ENCODE measurements around the gene ANK2.

Gene ANK2

GRCh38 chr4:113073451-113074005 lies 24.1 kb downstream of the ANK2 start:
- Histone ChIP-seq H3K4me3 (replicated peaks; ENCODE audit: insufficient read depth, low read length) (no peak overlapping the region), H3K27me3 (ENCODE audit: insufficient read depth, poor library complexity, severe bottlenecking) (no peaks in the 10 kb centered on the region), H3K27ac (replicated peaks) (no peak overlapping the region)
- TF ChIP-seq POLR2AphosphoS5 (IDR thresholded peaks at IDR 0.05; ENCODE audit: low read depth) (no peak), SPI1 (IDR thresholded peaks at IDR 0.05; ENCODE audit: borderline replicate concordance, low read depth) (no peak), CTCF (IDR thresholded peaks at IDR 0.05; ENCODE audit: insufficient read depth, low read length) (no peak), GABPA (IDR thresholded peaks at IDR 0.05; ENCODE audit: low read depth) (no peak), REST (IDR thresholded peaks at IDR 0.05; ENCODE audit: insufficient replicate concordance, low read depth) (no peak)
- DNase-seq (ENCODE audit: low read depth in 1 of 2, low spot score in 1 of 2), result no peak

GRCh38 chr4:113077575-113077974 lies 28.1 kb downstream of the ANK2 start:
- TF ChIP-seq GABPA (IDR thresholded peaks at IDR 0.05; ENCODE audit: low read depth), result no peak
- no peak for TF ChIP-seq SPI1 (IDR thresholded peaks at IDR 0.05; ENCODE audit: borderline replicate concordance, low read depth)
- TF ChIP-seq REST (IDR thresholded peaks at IDR 0.05; ENCODE audit: insufficient replicate concordance, low read depth), result no peak
- no peak for TF ChIP-seq POLR2AphosphoS5 (IDR thresholded peaks at IDR 0.05; ENCODE audit: low read depth)
- no peak for TF ChIP-seq CTCF (IDR thresholded peaks at IDR 0.05; ENCODE audit: insufficient read depth, low read length)
- DNase-seq (ENCODE audit: low read depth in 1 of 2, low spot score in 1 of 2), result no peak
- Histone ChIP-seq H3K27ac (replicated peaks) (no peak overlapping the region), H3K27me3 (ENCODE audit: insufficient read depth, poor library complexity, severe bottlenecking) (no peaks in the 10 kb centered on the region), H3K4me3 (replicated peaks; ENCODE audit: insufficient read depth, low read length) (no peak overlapping the region)

GRCh38 chr4:113078066-113078465 lies 28.6 kb downstream of the ANK2 start:
- Histone ChIP-seq H3K4me3 (replicated peaks; ENCODE audit: insufficient read depth, low read length) (no peak overlapping the region), H3K27me3 (ENCODE audit: insufficient read depth, poor library complexity, severe bottlenecking) (no peaks in the 10 kb centered on the region), H3K27ac (replicated peaks) (no peak overlapping the region)
- no peak for DNase-seq (ENCODE audit: low read depth in 1 of 2, low spot score in 1 of 2)
- TF ChIP-seq POLR2AphosphoS5 (IDR thresholded peaks at IDR 0.05; ENCODE audit: low read depth) (no peak), REST (IDR thresholded peaks at IDR 0.05; ENCODE audit: insufficient replicate concordance, low read depth) (no peak), GABPA (IDR thresholded peaks at IDR 0.05; ENCODE audit: low read depth) (no peak), CTCF (IDR thresholded peaks at IDR 0.05; ENCODE audit: insufficient read depth, low read length) (no peak), SPI1 (IDR thresholded peaks at IDR 0.05; ENCODE audit: borderline replicate concordance, low read depth) (no peak)
